Fibroblast of lung (primary cell): ENCODE results near the gene PRRX2. TPM values are rescaled to one million over a fixed set of nuclear protein-coding genes. Genes with fewer than 3 reads are reported as not detected.

Experiments used
- DNase-seq, 2 donors: peaks; one replicate each; pipeline versions ENCODE4 v3.0.0 to v3.0.0-alpha.2; 2010; ENCODE audit warnings: low read depth in 2 of 2
- H2AFZ ChIP-seq: 2 replicates; pipeline ENCODE4 v1.5.1; 2012; ENCODE audit warnings: low read length, control low read depth, inconsistent platforms
- H3K27ac ChIP-seq: 2 replicates; pipeline ENCODE4 v1.5.1; 2011; ENCODE audit warnings: low read length, control low read depth; ENCODE audit not compliant: insufficient read depth
- H3K27me3 ChIP-seq: 2 replicates; pipeline ENCODE4 v1.5.1; 2011; ENCODE audit warnings: mild to moderate bottlenecking, low read length; ENCODE audit not compliant: control insufficient read depth, insufficient read depth
- H3K36me3 ChIP-seq: 2 replicates; pipeline ENCODE4 v1.5.1; 2011; ENCODE audit warnings: low read length; ENCODE audit not compliant: control insufficient read depth, insufficient read depth
- H3K4me1 ChIP-seq: 2 replicates; pipeline ENCODE4 v1.5.1; 2011; ENCODE audit warnings: low read length; ENCODE audit not compliant: control insufficient read depth, insufficient read depth; ENCODE audit errors: extremely low read depth
- H3K4me2 ChIP-seq: 2 replicates; pipeline ENCODE4 v1.5.1; 2011; ENCODE audit warnings: low read length, control low read depth; ENCODE audit not compliant: insufficient read depth; ENCODE audit errors: extremely low read depth
- H3K4me3 ChIP-seq, 4 experiments: fragments of 200-600 bp in 1 of 4; sonication (generic) in 1 of 4; replicated peaks in 1 of 4; 2 replicates each; pipeline ENCODE4 v1.5.1; 2011 to 2016; ENCODE audit warnings: low read length in 4 of 4, low read depth in 3 of 4, mild to moderate bottlenecking in 3 of 4, control low read depth in 2 of 4, inconsistent platforms in 1 of 4, mixed read lengths in 1 of 4; ENCODE audit not compliant: insufficient read depth in 1 of 4; ENCODE audit errors: control extremely low read depth in 1 of 4
- H3K79me2 ChIP-seq: 2 replicates; pipeline ENCODE4 v1.5.1; 2012; ENCODE audit warnings: mild to moderate bottlenecking, low read length, inconsistent platforms; ENCODE audit not compliant: control insufficient read depth, insufficient read depth
- H3K9ac ChIP-seq: 2 replicates; pipeline ENCODE4 v1.5.1; 2011; ENCODE audit warnings: mild to moderate bottlenecking, low read length, control low read depth; ENCODE audit not compliant: insufficient read depth
- H3K9me3 ChIP-seq: 2 replicates; pipeline ENCODE4 v1.5.1; 2012; ENCODE audit warnings: low read depth, low read length; ENCODE audit not compliant: control insufficient read depth, insufficient read depth
- H4K20me1 ChIP-seq: 2 replicates; pipeline ENCODE4 v1.5.1; 2011; ENCODE audit warnings: low read length; ENCODE audit not compliant: control insufficient read depth, insufficient read depth; ENCODE audit errors: extremely low read depth
- EZH2 ChIP-seq: IDR thresholded peaks from 2 replicates; pipeline ENCODE4 v1.5.1; 2012; ENCODE audit warnings: low read length, control low read depth, mild to moderate bottlenecking; ENCODE audit errors: missing control alignments
- polyA plus RNA-seq, 2 donors: library from polyadenylated mRNA; depleted of rRNA in 1 of 2; stranded (reverse) in 1 of 2; unstranded in 1 of 2; fragments of >200 nt; gene quantifications; 2 replicates each; pipeline ENCODE4 v1.2.1, GENCODE V29; 2011 to 2012; ENCODE audit warnings: missing spikeins in 1 of 2
- total RNA-seq: library from RNA; depleted of rRNA; stranded (reverse); fragments of >200 nt; gene quantifications from 2 replicates; pipeline ENCODE4 v1.2.1, GENCODE V29; 2014
- TF ChIP-seq, protein P1 (sequence below), 2 donors: IDR thresholded peaks in 1 of 2; conservative IDR thresholded peaks in 1 of 2; 1 replicate in 1 of 2; 2 replicates in 1 of 2; pipeline ENCODE4 v1.5.1; 2011 to 2012; ENCODE audit warnings: low read length in 2 of 2, control low read depth in 1 of 2, inconsistent platforms in 1 of 2, low read depth in 1 of 2, mild to moderate bottlenecking in 1 of 2

PRRX2 gene
- total and polyA plus RNA-seq, 2 donors (not counting 1 experiment from before 2014, with no cell fraction given) = 4.4 to 11.7 TPM

GRCh38 chr9:129725795-129726251 lies 60.4 kb downstream of the PRRX2 start:
- H3K4me3 ChIP-seq = no peak overlapping the region
- no peaks in the 10 kb centered on the region for H4K20me1 ChIP-seq
- H3K9ac ChIP-seq = no peak overlapping the region
- TF ChIP-seq EZH2 = no peak
- TF ChIP-seq, protein P1, sequence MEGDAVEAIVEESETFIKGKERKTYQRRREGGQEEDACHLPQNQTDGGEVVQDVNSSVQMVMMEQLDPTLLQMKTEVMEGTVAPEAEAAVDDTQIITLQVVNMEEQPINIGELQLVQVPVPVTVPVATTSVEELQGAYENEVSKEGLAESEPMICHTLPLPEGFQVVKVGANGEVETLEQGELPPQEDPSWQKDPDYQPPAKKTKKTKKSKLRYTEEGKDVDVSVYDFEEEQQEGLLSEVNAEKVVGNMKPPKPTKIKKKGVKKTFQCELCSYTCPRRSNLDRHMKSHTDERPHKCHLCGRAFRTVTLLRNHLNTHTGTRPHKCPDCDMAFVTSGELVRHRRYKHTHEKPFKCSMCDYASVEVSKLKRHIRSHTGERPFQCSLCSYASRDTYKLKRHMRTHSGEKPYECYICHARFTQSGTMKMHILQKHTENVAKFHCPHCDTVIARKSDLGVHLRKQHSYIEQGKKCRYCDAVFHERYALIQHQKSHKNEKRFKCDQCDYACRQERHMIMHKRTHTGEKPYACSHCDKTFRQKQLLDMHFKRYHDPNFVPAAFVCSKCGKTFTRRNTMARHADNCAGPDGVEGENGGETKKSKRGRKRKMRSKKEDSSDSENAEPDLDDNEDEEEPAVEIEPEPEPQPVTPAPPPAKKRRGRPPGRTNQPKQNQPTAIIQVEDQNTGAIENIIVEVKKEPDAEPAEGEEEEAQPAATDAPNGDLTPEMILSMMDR (conservative IDR thresholded peaks at IDR 0.05 in 1 of 2, IDR thresholded peaks at IDR 0.05 in 1 of 2; ENCODE audit: low read depth in 1 of 2, low read length in 2 of 2) = no peak
- no peaks in the 10 kb centered on the region for H3K79me2 ChIP-seq
- H2AFZ ChIP-seq = peak overlapping the region; percentile 17
- DNase-seq = peak in 1 of 2 donors; percentile 12
- H3K4me2 ChIP-seq = no peak overlapping the region
- no peaks in the 10 kb centered on the region for H3K4me1 ChIP-seq
- H3K9me3 ChIP-seq = no peaks in the 10 kb centered on the region
- H3K36me3 ChIP-seq = no peaks in the 10 kb centered on the region
- H3K27me3 ChIP-seq = no peaks in the 10 kb centered on the region
- H3K27ac ChIP-seq = no peak overlapping the region

DNA sequence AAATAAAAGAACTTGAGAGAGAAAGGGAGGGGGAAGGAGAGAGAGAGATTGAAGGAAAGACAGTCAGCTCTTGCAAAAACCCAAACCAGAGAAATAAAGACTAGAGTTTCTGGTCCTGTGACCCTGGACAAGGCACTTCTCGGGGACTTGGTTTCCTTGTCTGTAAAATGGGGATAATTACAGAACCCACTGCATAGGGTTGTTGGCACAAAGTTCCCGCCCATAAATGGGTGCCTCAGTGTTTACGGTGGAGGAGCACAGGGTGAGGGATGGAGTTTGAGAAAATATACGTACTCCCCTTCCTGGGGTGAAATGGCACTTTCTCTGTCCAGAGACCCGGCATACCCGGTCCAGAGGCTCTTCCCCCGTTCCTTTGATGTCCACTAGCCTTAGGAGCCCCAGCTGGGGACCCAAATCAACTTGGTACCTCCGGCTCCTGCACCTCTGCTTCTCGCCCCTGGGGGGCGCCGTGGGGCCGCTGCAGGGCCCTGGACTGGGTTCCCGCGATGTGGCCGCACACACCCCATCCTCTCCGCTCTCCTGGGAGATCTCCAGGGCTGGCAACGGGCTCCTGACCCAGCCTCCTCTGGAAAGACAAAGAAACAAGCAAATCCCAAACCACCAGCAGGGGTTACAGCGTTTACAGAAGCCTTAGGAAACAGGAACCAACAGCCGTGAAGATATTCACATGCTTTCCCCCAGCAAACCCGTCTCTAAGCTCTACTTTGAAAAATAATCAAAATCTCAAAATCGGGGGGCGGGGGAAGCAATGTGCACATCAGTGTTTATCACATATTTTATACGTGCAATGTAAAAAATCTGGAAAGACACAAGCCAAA lies 61.1 kb downstream of the PRRX2 start:
- Histone ChIP-seq H3K27ac (no peak overlapping the region), H3K27me3 (no peaks in the 10 kb centered on the region), H3K9ac (no peak overlapping the region), H3K4me2 (peak overlapping the region; percentile 44), H4K20me1 (no peaks in the 10 kb centered on the region), H3K9me3 (no peaks in the 10 kb centered on the region), H2AFZ (no peak overlapping the region), H3K4me1 (no peaks in the 10 kb centered on the region), H3K36me3 (no peaks in the 10 kb centered on the region), H3K4me3 (peak overlapping the region in 1 of 4 experiments; percentile 8), H3K79me2 (no peaks in the 10 kb centered on the region)
- TF ChIP-seq, protein P1 (conservative IDR thresholded peaks at IDR 0.05 in 1 of 2, IDR thresholded peaks at IDR 0.05 in 1 of 2; ENCODE audit: low read depth in 1 of 2, low read length in 2 of 2) = peak; percentile 86 to 93
- no peak for TF ChIP-seq EZH2
- DNase-seq = peak; percentile 72 to 84

DNA sequence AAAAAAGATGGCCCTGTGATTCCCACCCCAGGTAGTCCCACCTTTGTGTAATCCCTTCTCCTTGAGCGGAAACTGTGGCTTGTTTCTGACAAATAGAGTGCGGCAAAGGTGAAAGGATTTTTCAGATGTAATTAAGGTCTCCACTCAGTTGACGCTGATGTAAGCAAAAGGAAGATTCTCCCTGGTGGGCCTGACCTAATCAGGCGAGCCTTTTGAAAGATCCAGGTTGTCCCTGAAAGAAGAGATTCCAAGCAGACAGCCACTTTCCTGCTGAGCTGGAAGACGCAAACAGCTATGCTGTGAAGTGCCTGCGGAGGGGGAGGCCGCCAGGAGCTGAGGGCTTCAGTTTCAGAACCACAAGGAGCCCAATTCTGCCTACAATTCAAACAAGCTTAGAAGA lies 63.3 kb downstream of the PRRX2 start:
- Histone ChIP-seq H3K4me3 (no peak overlapping the region), H4K20me1 (no peaks in the 10 kb centered on the region), H3K9ac (no peak overlapping the region), H2AFZ (no peak overlapping the region), H3K9me3 (no peaks in the 10 kb centered on the region), H3K79me2 (no peaks in the 10 kb centered on the region), H3K4me1 (no peaks in the 10 kb centered on the region), H3K4me2 (no peak overlapping the region), H3K27ac (no peak overlapping the region), H3K27me3 (peaks cover 3% of the 10 kb centered on the region), H3K36me3 (no peaks in the 10 kb centered on the region)
- no peak for TF ChIP-seq EZH2
- TF ChIP-seq, protein P1 (conservative IDR thresholded peaks at IDR 0.05 in 1 of 2, IDR thresholded peaks at IDR 0.05 in 1 of 2; ENCODE audit: low read depth in 1 of 2, low read length in 2 of 2) = no peak
- no peak for DNase-seq
